Umbilical cord (tissue), 2 donors: ENCODE results near the gene DRD4. TPM values are rescaled to one million over a fixed set of nuclear protein-coding genes. Genes with fewer than 3 reads are reported as not detected.

Source experiments
- DNase-seq: peaks from one replicate; pipeline ENCODE4 v3.0.0-alpha.2; 2015; ENCODE audit warnings: low spot score
- total RNA-seq: library from RNA; depleted of rRNA; stranded (reverse); fragments of >200 nt; gene quantifications from one replicate; pipeline ENCODE4 v1.2.3, GENCODE V29; 2014; ENCODE audit warnings: low replicate concordance; ENCODE audit not compliant: insufficient read depth

The DRD4 gene
- total RNA-seq, result not detected

- DNase-seq, result no peak
These were observed at the start of gene DRD4 for GRCh38 chr11:636511-637332. Gene DRD4, plus strand, starts transcription at chr11:637269. Its CDS starts 36 bp downstream, at chr11:637305.

DNA sequence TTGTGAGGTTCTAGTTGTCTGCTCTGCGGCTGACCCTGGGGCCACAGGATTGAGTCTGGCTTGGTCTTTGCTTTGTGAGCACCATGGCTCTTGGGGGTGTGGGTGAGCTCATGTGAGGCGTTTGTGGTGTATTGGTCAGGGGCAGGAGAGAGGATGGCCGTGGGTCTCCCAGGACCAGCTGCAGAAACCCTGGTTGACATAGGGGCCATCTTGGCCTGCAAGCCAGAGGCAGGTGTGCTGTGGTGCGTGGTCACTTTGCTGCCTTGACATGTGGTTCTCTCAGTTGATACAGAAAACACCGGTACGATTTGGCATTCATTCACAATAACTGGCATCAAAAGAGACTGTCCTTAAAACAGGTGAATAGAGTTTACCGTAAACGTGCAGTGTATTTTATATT lies 49.5 kb upstream of the DRD4 start:
- DNase-seq, result no peak

- no peak for DNase-seq
These were observed 49.1 kb upstream of the DRD4 start for GRCh38 chr11:587978-588380.

DNA sequence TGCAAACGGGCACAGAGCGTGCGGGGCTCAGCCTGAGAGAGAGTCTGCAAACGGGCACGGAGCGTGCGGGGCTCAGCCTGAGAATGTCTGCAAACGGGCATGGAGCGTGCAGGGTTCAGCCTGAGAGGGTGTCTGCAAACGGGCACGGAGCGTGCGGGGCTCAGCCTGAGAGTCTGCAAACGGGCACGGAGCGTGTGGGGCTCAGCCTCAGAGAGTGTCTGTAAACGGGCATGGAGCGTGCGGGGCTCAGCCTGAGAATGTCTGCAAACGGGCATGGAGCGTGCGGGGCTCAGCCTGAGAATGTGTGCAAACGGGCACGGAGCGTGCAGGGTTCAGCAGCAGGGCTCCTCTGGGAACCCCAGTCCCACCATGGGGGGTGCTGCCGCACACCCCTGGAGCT lies 47.3 kb upstream of the DRD4 start:
- no peak for DNase-seq

- DNase-seq, result no peak
These were observed 46.1 kb upstream of the DRD4 start for GRCh38 chr11:590997-591396.

DNA sequence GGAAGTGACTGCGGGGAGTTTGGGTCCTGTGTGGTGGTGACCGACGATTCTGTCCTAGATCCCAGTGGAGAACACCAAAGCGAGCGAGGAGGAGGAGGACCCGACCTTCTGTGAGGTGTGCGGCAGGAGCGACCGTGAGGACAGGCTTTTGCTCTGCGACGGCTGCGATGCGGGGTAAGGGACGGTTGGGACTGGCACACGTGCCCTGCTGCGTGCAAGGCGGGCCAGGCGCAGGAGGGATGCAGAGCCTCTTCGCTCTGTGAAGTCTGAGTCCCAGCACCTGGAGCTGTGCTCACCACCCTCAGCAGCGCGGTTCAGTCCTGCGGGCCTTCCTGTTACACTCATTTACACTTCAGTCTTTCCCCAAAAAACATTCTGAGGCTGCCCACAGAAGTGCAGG lies 44.6 kb upstream of the DRD4 start:
- no peak for DNase-seq

DNA sequence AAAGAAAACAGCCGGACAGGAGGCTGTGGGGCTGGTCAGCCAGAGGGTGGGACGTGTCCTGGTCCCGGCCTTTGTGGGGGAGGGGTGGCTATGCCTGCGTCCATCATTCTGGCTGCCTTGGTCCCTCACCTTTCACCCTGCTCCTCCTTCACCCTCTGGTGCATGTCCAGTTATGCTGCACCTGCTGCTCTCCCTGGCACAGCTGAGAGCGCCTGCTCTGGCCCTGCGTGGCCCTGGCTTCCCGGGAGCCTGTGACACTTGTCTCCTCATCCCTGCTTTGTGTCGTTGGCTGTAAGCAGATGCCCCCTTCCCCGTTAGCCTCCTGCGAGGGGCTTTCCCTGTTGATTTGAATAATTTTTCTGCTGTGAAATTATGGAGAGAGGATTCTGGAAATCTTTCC lies 44.2 kb upstream of the DRD4 start:
- DNase-seq, result no peak

GRCh38 chr11:593347-593746 lies 43.7 kb upstream of the DRD4 start:
- no peak for DNase-seq

DNA sequence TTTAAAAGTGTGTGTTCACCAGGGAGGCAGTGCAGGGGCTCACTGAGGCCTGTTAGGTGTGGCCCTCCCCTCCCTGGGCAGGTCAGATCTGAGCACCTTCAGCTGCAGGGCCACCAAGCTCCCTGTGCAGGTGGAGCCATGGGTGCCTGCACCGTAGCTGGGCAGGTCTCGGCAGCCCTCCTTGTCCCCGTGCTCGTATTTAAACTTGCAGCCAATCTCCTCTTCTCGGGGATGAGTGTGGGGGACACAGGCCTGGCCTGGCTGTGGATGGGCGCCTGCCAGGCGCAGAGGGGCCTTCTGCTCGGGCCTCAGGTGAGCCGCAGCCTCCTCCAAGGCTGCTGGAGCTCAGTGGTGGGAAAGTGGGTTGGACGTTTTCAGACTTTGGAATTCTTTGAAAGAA lies 41.7 kb upstream of the DRD4 start:
- no peak for DNase-seq

DNA sequence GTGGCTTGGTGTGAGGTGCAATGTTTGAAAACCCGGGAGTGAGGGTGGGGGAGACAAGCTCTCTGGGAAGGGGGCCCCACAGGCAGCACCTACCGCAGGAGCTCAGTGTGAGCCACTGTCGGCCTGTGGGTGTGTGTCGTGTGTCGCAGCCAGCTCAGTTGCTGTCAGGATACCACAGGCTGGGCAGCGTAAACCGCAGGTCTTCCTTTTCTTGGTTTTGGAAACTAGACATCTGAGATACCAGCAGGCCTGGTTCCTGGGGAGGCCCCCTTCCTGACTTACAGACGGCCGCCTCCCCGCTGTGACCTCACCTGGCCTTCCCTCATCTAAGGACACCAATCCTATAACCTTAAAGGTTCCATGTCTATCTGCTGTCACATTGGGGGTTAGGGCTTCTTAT lies 40.7 kb upstream of the DRD4 start:
- no peak for DNase-seq

DNA sequence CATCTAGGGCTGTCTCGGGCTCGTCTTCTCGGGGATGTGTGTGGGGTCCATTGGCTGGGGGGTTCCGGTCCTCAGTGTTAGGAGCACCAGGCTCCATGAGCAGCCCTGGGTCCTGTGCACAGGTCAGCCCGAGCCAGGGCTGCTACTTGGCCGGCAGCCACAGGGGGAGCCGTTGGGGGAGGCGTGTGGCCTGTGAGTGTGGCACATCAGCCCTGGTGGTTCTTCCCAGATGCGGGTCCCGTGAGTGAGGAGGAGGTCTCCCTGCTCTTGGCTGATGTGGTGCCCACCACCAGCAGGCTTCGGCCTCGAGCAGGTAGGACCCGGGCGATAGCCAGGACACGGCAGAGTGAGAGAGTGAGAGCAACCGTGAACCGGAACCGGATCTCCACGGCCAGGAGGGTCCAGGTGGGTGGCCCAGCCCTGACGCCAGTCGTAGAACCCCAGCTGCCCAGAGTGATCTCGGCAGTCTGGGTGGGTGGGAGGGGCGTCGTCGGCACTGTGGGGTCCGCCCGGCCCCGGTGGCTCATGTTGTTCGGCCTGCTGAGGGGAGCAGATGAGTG lies 39.8 kb upstream of the DRD4 start:
- no peak for DNase-seq

DNA sequence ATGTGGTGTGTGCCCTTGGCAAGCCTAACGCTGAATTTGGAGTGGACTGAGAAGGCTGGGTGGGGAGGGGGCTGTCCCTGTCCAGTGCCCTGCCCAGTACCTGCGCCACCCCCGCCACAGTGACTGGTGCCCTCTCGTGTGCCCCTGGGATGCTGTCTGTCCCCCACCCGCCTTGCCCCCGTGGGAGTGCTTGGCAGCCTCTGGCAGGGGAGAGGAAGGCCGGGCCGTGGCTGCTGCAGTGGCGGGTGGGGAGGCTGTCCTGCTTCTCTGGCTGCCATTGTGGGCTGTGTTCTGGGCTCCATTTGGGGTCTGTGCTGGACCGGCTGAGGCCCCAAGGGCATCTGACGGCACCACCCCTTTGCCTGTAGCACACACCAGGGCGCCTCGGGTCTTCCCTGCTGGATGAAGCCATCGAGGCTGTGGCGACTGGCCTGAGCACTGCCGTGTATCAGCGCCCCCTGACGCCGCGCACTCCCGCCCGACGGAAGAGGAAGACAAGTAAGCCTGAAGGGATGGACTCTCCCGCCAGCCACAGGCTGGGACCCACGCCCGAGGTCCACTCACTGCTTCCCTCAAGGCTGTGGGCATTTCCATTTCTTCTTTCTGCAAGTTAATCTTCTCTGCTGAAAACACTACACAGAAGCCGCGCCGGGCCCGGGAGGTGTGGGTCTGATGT lies 38.9 kb upstream of the DRD4 start:
- DNase-seq, result no peak

DNA sequence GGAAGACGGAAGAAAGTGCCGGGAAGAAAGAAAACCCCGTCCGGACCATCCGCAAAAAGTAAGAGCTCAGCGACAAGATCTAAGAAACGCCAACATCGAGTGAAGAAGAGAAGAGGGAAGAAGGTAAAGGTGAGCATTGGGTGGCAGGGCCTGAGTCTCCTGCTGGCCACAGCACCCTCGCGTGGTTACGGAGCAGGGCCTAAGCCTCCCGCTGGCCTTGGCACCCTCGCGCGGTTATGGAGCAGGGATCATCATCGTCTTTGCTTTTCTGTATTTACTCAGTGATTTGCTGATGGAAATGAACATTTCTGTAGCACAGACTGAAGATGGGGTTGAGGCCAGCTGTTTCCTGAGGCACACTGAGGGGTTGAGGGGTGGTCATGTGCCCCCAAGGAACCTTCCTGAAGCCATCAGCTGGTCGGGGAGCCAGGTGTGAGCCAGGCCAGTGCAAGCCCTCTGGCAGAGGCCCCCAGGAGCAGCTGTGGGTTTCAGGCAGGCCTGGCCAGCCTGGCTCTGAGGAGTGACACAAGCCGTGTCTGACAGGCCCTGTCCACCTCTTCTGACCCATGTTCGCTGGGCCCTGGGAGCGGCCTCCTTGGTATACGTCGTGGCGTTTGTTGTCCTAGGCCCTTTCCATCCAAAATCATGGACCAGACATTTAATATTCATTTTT lies 35.4 kb upstream of the DRD4 start:
- no peak for DNase-seq

- DNase-seq, result no peak
These were observed 33.9 kb upstream of the DRD4 start for GRCh38 chr11:603154-603553.

DNA sequence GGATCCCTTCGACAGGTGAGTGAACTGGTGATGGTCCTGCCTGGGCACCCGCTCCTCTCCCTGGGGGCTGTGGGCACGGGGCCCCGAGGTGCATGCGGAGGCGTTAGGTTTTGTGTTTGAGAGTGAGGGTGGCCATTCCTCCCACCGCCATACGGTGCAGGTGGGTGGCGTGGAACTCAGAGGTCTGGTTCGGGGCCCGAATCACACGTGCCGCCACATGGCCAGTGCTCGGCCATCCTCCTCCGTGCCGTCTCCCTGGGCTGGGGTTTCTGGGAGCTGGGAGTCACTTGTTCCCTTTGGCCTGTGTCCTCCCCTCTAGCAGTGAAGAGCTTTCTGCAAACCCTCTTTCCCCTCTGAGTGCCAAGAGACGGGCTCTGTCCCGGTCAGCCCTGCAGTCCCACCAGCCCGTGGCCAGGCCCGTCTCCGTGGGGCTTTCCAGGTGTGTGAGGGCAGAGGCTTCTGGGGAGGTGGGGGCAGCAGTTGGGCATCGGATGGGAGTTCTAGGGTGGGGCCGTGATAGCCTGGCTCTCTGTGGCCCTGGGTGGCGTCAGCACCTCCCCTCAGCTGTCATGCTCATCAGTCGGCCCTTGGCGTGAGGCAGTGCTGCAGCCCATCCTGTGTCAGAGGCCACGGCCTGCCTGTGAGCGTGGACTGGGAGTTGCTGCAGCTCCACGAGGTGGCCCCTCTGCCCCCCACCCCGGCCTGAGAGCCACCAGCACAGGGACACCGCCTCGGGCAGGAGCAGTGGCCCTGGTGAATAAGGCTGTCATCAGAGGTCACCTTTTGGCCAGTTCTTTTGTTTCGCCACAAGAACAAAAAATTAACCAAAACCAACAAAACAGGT lies 31.6 kb upstream of the DRD4 start:
- DNase-seq, result no peak

DNA sequence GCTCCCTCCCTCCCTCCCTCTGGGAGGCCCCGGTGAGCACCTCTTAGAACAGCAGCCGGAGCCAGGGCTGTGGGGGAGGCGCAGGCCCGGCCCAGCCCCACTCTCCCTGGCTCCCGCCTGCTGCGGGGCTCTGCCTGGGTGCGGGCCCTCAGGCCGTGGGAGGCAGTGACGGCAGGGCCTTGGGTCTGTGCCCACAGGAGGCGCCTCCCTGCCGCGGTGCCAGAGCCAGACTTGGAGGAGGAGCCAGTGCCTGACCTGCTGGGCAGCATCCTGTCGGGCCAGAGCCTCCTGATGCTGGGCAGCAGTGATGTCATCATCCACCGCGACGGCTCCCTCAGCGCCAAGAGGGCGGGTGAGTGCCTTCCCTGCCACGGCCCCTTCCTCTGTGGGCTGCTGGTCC lies 30.8 kb upstream of the DRD4 start:
- DNase-seq, result no peak

- DNase-seq, result no peak
These were observed 29.9 kb upstream of the DRD4 start for GRCh38 chr11:607020-607780.

GRCh38 chr11:607971-608659 lies 29.0 kb upstream of the DRD4 start:
- no peak for DNase-seq

DNA sequence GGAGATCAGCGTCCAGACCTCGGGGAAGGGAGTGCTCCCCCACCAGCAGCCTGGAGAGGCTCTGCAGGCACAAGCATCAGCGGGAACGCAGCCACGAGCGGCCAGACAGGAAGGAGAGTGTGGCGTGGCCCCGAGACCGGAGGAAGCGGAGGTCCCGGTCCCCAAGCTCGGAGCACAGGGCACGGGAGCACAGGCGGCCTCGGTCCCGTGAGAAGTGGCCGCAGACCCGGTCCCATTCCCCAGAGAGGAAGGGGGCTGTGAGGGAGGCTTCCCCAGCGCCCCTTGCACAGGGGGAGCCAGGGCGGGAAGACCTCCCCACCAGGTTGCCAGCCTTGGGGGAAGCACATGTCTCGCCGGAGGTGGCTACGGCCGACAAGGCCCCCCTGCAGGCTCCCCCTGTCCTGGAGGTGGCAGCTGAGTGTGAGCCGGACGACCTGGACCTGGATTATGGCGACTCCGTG lies 28.2 kb upstream of the DRD4 start:
- no peak for DNase-seq

DNA sequence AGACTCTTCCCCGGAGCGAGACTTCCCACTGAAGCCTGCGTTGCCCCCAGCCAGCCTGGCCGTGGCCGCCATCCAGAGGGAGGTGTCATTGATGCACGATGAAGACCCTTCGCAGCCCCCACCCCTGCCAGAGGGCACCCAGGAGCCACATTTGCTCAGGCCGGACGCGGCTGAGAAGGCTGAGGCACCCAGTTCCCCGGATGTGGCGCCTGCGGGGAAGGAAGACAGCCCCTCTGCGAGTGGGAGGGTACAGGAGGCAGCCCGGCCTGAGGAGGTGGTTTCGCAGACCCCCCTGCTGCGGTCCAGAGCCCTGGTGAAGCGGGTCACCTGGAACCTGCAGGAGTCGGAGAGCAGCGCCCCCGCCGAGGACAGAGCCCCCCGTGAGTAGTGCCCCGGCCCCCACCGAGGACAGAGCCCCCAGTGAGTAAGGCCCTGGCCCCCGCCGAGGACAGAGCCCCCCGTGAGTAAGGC lies 27.7 kb upstream of the DRD4 start:
- no peak for DNase-seq
